T-helper 9 cell (primary cell): ENCODE results near the gene RASGRF1.
"Not testable (repeated sequence)": the region's sequence is repeated elsewhere in the genome, so short reads cannot be mapped to it uniquely, and the experiment has no call there.

ENCODE experiments used
- DNase-seq: peaks from one replicate; pipeline ENCODE4 v3.0.0-alpha.2; 2020
- total RNA-seq, 2 donors: gene quantifications; one replicate each; lab custom pipeline; 2026; lab: John Stamatoyannopoulos, UW

Gene RASGRF1
- 0 reads per million in 2 donors for total RNA-seq

GRCh38 chr15:79090487-79091203, at the start of gene RASGRF1:
TSS of gene RASGRF1 (minus strand) at chr15:79090780. CDS start at chr15:79090498, 282 bp downstream.
- DNase-seq: no peak

- DNase-seq: no peak
Observed at GRCh38 chr15:79136434-79137046, 46.0 kb upstream of the RASGRF1 start.

GRCh38 chr15:79133309-79133708, 42.7 kb upstream of the RASGRF1 start:
- DNase-seq: no peak

GRCh38 chr15:79132770-79133169, 42.2 kb upstream of the RASGRF1 start:
- DNase-seq: no peak

GRCh38 chr15:79132361-79132760, 41.8 kb upstream of the RASGRF1 start:
- no peak for DNase-seq

- no peak for DNase-seq
Observed at GRCh38 chr15:79130535-79131130, 40.1 kb upstream of the RASGRF1 start.

GRCh38 chr15:79129235-79129634, 38.7 kb upstream of the RASGRF1 start:
- no peak for DNase-seq

GRCh38 chr15:79128556-79128955, 38.0 kb upstream of the RASGRF1 start:
- no peak for DNase-seq

GRCh38 chr15:79124388-79124787, 33.8 kb upstream of the RASGRF1 start:
- no peak for DNase-seq

- no peak for DNase-seq
Observed at GRCh38 chr15:79122991-79123390, 32.4 kb upstream of the RASGRF1 start.

- DNase-seq: no peak
Observed at GRCh38 chr15:79122391-79122790, 31.8 kb upstream of the RASGRF1 start.

- DNase-seq: no peak
Observed at GRCh38 chr15:79121571-79121970, 31.0 kb upstream of the RASGRF1 start.

GRCh38 chr15:79117442-79118204, 27.0 kb upstream of the RASGRF1 start:
- no peak for DNase-seq

- no peak for DNase-seq
Observed at GRCh38 chr15:79116771-79117170, 26.2 kb upstream of the RASGRF1 start.

- no peak for DNase-seq
Observed at GRCh38 chr15:79115986-79116665, 25.5 kb upstream of the RASGRF1 start.

GRCh38 chr15:79113831-79114230, 23.3 kb upstream of the RASGRF1 start:
- no peak for DNase-seq

GRCh38 chr15:79111404-79111803, 20.8 kb upstream of the RASGRF1 start:
- DNase-seq: not testable (repeated sequence)

- DNase-seq: no peak
Observed at GRCh38 chr15:79105141-79105540, 14.6 kb upstream of the RASGRF1 start.

GRCh38 chr15:79102595-79102994, 12.0 kb upstream of the RASGRF1 start:
- DNase-seq: no peak

GRCh38 chr15:79101866-79102581, 11.4 kb upstream of the RASGRF1 start:
- DNase-seq: no peak

GRCh38 chr15:79099692-79100091, 9.1 kb upstream of the RASGRF1 start:
- no peak for DNase-seq

- no peak for DNase-seq
Observed at GRCh38 chr15:79094611-79095021, 4.0 kb upstream of the RASGRF1 start.
